Astrocyte (in vitro differentiated cells and primary cell): ENCODE measurements around the gene MMS19. TPM values are rescaled to one million over a fixed set of nuclear protein-coding genes. Genes with fewer than 3 reads are reported as not detected.

Source experiments
- DNase-seq: peaks from one replicate; pipeline ENCODE4 v3.0.0-alpha.2; 2010; ENCODE audit warnings: low read depth
- FAIRE-seq: peaks from 2 replicates; lab custom pipeline; 2011; peaks lifted over from hg19 to GRCh38; lab: Jason Lieb, UNC
- H2AFZ ChIP-seq: 2 replicates; pipeline ENCODE4 v1.6.0; 2012; ENCODE audit warnings: low read depth, low read length, inconsistent platforms
- H3K27ac ChIP-seq: 2 replicates; pipeline ENCODE4 v1.5.1; 2011; ENCODE audit warnings: low read depth, low read length, inconsistent platforms
- H3K27me3 ChIP-seq: 2 replicates; pipeline ENCODE4 v1.6.0; 2011; ENCODE audit warnings: low read length, inconsistent platforms; ENCODE audit not compliant: insufficient read depth
- H3K36me3 ChIP-seq: 2 replicates; pipeline ENCODE4 v1.5.1; 2011; ENCODE audit warnings: low read length, inconsistent platforms; ENCODE audit not compliant: insufficient read depth
- H3K4me1 ChIP-seq: 2 replicates; pipeline ENCODE4 v1.5.1; 2011; ENCODE audit warnings: low read length, inconsistent platforms; ENCODE audit not compliant: insufficient read depth
- H3K4me2 ChIP-seq: 2 replicates; pipeline ENCODE4 v1.6.0; 2012; ENCODE audit warnings: low read length, inconsistent platforms
- H3K4me3 ChIP-seq: 2 replicates; pipeline ENCODE4 v1.5.1; 2011; ENCODE audit warnings: low read depth, mild to moderate bottlenecking, low read length, inconsistent platforms; ENCODE audit not compliant: insufficient read depth
- H3K79me2 ChIP-seq: 2 replicates; pipeline ENCODE4 v1.6.0; 2012; ENCODE audit warnings: mild to moderate bottlenecking, low read length, inconsistent platforms; ENCODE audit not compliant: insufficient read depth
- H3K9ac ChIP-seq: 2 replicates; pipeline ENCODE4 v1.6.0; 2012; ENCODE audit warnings: mild to moderate bottlenecking, low read length, inconsistent platforms
- H3K9me3 ChIP-seq: 2 replicates; pipeline ENCODE4 v1.5.1; 2012; ENCODE audit warnings: low read depth, mild to moderate bottlenecking, low read length, inconsistent platforms; ENCODE audit not compliant: insufficient read depth
- H4K20me1 ChIP-seq: 2 replicates; pipeline ENCODE4 v1.6.0; 2012; ENCODE audit warnings: low read length, inconsistent platforms; ENCODE audit not compliant: insufficient read depth
- H3K27ac Mint-ChIP-seq: one replicate; pipeline ENCODE4 v1.8.0; 2021; ENCODE audit warnings: mild to moderate bottlenecking, mixed read lengths; ENCODE audit not compliant: unreplicated experiment
- H3K27me3 Mint-ChIP-seq: one replicate; pipeline ENCODE4 v1.8.0; 2021; ENCODE audit warnings: low read depth, mixed read lengths; ENCODE audit not compliant: unreplicated experiment
- H3K36me3 Mint-ChIP-seq: one replicate; pipeline ENCODE4 v1.8.0; 2021; ENCODE audit warnings: low read depth, mixed read lengths; ENCODE audit not compliant: unreplicated experiment
- H3K4me1 Mint-ChIP-seq: one replicate; pipeline ENCODE4 v1.8.0; 2021; ENCODE audit warnings: low read depth, mixed read lengths; ENCODE audit not compliant: unreplicated experiment
- H3K4me3 Mint-ChIP-seq: one replicate; pipeline ENCODE4 v1.8.0; 2021; ENCODE audit warnings: mild to moderate bottlenecking, moderate library complexity, mixed read lengths; ENCODE audit not compliant: unreplicated experiment
- H3K9me3 Mint-ChIP-seq: one replicate; pipeline ENCODE4 v1.8.0; 2021; ENCODE audit warnings: mild to moderate bottlenecking, mixed read lengths; ENCODE audit not compliant: unreplicated experiment
- CTCF ChIP-seq: IDR thresholded peaks from 2 replicates; pipeline ENCODE4 v1.5.1; 2011; ENCODE audit warnings: low read depth, mild to moderate bottlenecking, inconsistent platforms, low read length, moderate library complexity; ENCODE audit not compliant: insufficient read depth
- EZH2 ChIP-seq: IDR thresholded peaks from 2 replicates; pipeline ENCODE4 v1.6.1; 2012; ENCODE audit warnings: mild to moderate bottlenecking, low read length, inconsistent platforms; ENCODE audit not compliant: insufficient read depth
- total RNA-seq: library from RNA; stranded (reverse); gene quantifications from 2 replicates; pipeline ENCODE4 v1.2.1, GENCODE V29; 2021

The MMS19 gene
- total RNA-seq, 1 donor from 2014 or later, result 84.4 TPM

- Mint-ChIP-seq H3K4me1 (peaks cover 38% of the 10 kb centered on the region), H3K9me3 (no peaks in the 10 kb centered on the region), H3K27ac (peak overlapping the region; percentile 41), H3K36me3 (peaks cover 9% of the 10 kb centered on the region), H3K27me3 (no peaks in the 10 kb centered on the region), H3K4me3 (no peak overlapping the region)
- Histone ChIP-seq H3K9me3 (no peaks in the 10 kb centered on the region), H3K4me3 (no peak overlapping the region), H3K36me3 (no peaks in the 10 kb centered on the region), H3K79me2 (peaks cover 89% of the 10 kb centered on the region), H3K4me1 (peaks cover 13% of the 10 kb centered on the region), H2AFZ (no peak overlapping the region), H3K4me2 (no peak overlapping the region), H3K27me3 (no peaks in the 10 kb centered on the region), H4K20me1 (peaks cover 97% of the 10 kb centered on the region), H3K27ac (no peak overlapping the region), H3K9ac (no peak overlapping the region)
- DNase-seq (no peak), FAIRE-seq (no peak)
- TF ChIP-seq CTCF (no peak), EZH2 (no peak)
These were observed 22.9 kb upstream of the MMS19 start for GRCh38 chr10:97520978-97521761.

- no peaks in the 10 kb centered on the region for H3K27me3 Mint-ChIP-seq
- TF ChIP-seq CTCF, result no peak
- no peak for TF ChIP-seq EZH2
- Histone ChIP-seq H3K27me3 (no peaks in the 10 kb centered on the region), H3K4me2 (no peak overlapping the region), H3K9me3 (no peaks in the 10 kb centered on the region), H4K20me1 (peaks cover 97% of the 10 kb centered on the region), H3K79me2 (peaks cover 91% of the 10 kb centered on the region), H3K27ac (no peak overlapping the region), H3K4me1 (peaks cover 13% of the 10 kb centered on the region), H3K4me3 (no peak overlapping the region), H2AFZ (no peak overlapping the region), H3K9ac (no peak overlapping the region), H3K36me3 (no peaks in the 10 kb centered on the region)
- no peak for DNase-seq
- no peak overlapping the region for H3K4me3 Mint-ChIP-seq
- H3K27ac Mint-ChIP-seq, result peak overlapping the region; percentile 90
- FAIRE-seq, result no peak
- H3K36me3 Mint-ChIP-seq, result peaks cover 5% of the 10 kb centered on the region
- H3K4me1 Mint-ChIP-seq, result peaks cover 35% of the 10 kb centered on the region
- H3K9me3 Mint-ChIP-seq, result no peaks in the 10 kb centered on the region
These were observed 22.3 kb upstream of the MMS19 start for GRCh38 chr10:97520520-97520919.

GRCh38 chr10:97519342-97519741 lies 21.1 kb upstream of the MMS19 start:
- no peak overlapping the region for H3K9ac ChIP-seq

More at GRCh38 chr10:97519342-97519741, 21.1 kb upstream of the MMS19 start:
- Histone ChIP-seq H3K4me3 (no peak overlapping the region), H3K27ac (no peak overlapping the region), H3K4me1 (peaks cover 13% of the 10 kb centered on the region), H3K4me2 (no peak overlapping the region), H3K79me2 (peaks cover 90% of the 10 kb centered on the region), H3K9me3 (no peaks in the 10 kb centered on the region), H3K36me3 (no peaks in the 10 kb centered on the region), H2AFZ (no peak overlapping the region), H4K20me1 (peaks cover 97% of the 10 kb centered on the region), H3K27me3 (no peaks in the 10 kb centered on the region)
- H3K27me3 Mint-ChIP-seq, result no peaks in the 10 kb centered on the region
- no peak overlapping the region for H3K4me3 Mint-ChIP-seq
- peaks cover 39% of the 10 kb centered on the region for H3K4me1 Mint-ChIP-seq
- no peak for TF ChIP-seq CTCF
- no peak for TF ChIP-seq EZH2
- H3K36me3 Mint-ChIP-seq, result peaks cover 4% of the 10 kb centered on the region
- no peak overlapping the region for H3K27ac Mint-ChIP-seq
- DNase-seq (no peak), FAIRE-seq (no peak)
- H3K9me3 Mint-ChIP-seq, result no peaks in the 10 kb centered on the region
